Activated B cell treated with CpG ODN at 0.5 μM for 24 hours (primary cell): Measurements from ENCODE around the gene TSEN2. TPM values are rescaled to one million over a fixed set of nuclear protein-coding genes. Genes with fewer than 3 reads are reported as not detected.

ENCODE experiments used
- ATAC-seq: fragments of 200-7000 bp; cut with Tn5 transposase; one replicate; pipeline ENCODE4 v1.10.0; 2021; ENCODE audit warnings: low read depth, mild to moderate bottlenecking, moderate library complexity
- CTCF ChIA-PET: fragments of 350-600 bp; sonication (Branson Sonifier 250); formaldehyde crosslinking; loops from one replicate; lab custom pipeline; 2021; ENCODE audit warnings: antibody characterized with exemption; lab: Charles Lee
- POLR2A ChIA-PET: fragments of 350-600 bp; sonication (Branson Sonifier 250); formaldehyde crosslinking; loops from one replicate; lab custom pipeline; 2021; ENCODE audit warnings: antibody characterized with exemption; lab: Charles Lee
- DNase-seq: peaks from one replicate; pipeline ENCODE4 v3.0.0; 2022
- H3K27ac Mint-ChIP-seq: one replicate; pipeline ENCODE4 v1.8.0; 2020; ENCODE audit warnings: mixed read lengths
- H3K27me3 Mint-ChIP-seq: one replicate; pipeline ENCODE4 v1.8.0; 2021; ENCODE audit warnings: mixed read lengths
- H3K36me3 Mint-ChIP-seq: one replicate; pipeline ENCODE4 v1.8.0; 2021; ENCODE audit warnings: low read depth, mixed read lengths
- H3K4me1 Mint-ChIP-seq: one replicate; pipeline ENCODE4 v1.8.0; 2021; ENCODE audit warnings: mixed read lengths
- H3K4me3 Mint-ChIP-seq: one replicate; pipeline ENCODE4 v1.8.0; 2020; ENCODE audit warnings: mild to moderate bottlenecking, mixed read lengths
- H3K9me3 Mint-ChIP-seq: one replicate; pipeline ENCODE4 v1.8.0; 2020; ENCODE audit warnings: mixed read lengths
- intact Hi-C: fragments of 100-400 bp; cut with micrococcal nuclease; formaldehyde crosslinking; loops from one replicate; pipeline ENCODE4 v1.15.1; 2024
- total RNA-seq: library from RNA; stranded (reverse); gene quantifications from 2 replicates; pipeline ENCODE4 v1.2.3, GENCODE V29; 2022
- TF ChIP-seq, protein P1 (sequence below): fragments of 200-600 bp; IDR thresholded peaks from one replicate; pipeline ENCODE4 v1.8.0; 2022; ENCODE audit warnings: antibody characterized with exemption, mild to moderate bottlenecking

Gene TSEN2
- total RNA-seq, 1 donor from 2014 or later: 17.4 TPM

DNA sequence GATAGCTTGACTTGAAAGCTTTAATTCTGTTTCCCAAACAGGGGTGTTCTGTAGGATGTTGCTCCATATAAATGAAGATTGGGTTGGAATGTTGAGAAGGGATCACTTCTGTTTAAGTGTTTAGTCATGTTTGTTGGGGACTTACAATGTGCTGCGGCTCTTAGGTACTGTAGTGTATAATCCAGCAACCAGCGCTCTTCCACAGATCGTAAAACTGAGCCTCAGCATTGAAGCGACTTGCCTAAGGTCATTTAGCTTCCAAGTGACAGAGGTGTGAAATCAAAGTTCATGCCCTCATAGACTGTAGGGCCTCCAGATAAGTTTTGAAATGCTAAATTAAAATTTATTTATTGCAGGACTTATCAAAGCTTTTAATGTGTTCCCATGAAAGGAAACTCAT lies 74.4 kb downstream of the TSEN2 start:
- Mint-ChIP-seq H3K4me1 (peaks cover 65% of the 10 kb centered on the region), H3K36me3 (peaks cover 6% of the 10 kb centered on the region), H3K27ac (no peak overlapping the region), H3K27me3 (peaks cover 6% of the 10 kb centered on the region), H3K9me3 (no peaks in the 10 kb centered on the region), H3K4me3 (no peak overlapping the region)
- ChIA-PET CTCF (no interaction called here), POLR2A (interaction anchor here (1.2 kb wide), 1 partner anchor 10 kb away, joined by 3 read pairs; no protein-coding TSS in a partner anchor)
- DNase-seq (no peak), ATAC-seq (no peak)
- TF ChIP-seq, protein P1, sequence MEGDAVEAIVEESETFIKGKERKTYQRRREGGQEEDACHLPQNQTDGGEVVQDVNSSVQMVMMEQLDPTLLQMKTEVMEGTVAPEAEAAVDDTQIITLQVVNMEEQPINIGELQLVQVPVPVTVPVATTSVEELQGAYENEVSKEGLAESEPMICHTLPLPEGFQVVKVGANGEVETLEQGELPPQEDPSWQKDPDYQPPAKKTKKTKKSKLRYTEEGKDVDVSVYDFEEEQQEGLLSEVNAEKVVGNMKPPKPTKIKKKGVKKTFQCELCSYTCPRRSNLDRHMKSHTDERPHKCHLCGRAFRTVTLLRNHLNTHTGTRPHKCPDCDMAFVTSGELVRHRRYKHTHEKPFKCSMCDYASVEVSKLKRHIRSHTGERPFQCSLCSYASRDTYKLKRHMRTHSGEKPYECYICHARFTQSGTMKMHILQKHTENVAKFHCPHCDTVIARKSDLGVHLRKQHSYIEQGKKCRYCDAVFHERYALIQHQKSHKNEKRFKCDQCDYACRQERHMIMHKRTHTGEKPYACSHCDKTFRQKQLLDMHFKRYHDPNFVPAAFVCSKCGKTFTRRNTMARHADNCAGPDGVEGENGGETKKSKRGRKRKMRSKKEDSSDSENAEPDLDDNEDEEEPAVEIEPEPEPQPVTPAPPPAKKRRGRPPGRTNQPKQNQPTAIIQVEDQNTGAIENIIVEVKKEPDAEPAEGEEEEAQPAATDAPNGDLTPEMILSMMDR: no peak
- intact Hi-C loops: loop anchor here (5.0 kb wide), 3 partner anchors 164 to 1874 kb away; partner anchors contain the start of gene RPL32

DNA sequence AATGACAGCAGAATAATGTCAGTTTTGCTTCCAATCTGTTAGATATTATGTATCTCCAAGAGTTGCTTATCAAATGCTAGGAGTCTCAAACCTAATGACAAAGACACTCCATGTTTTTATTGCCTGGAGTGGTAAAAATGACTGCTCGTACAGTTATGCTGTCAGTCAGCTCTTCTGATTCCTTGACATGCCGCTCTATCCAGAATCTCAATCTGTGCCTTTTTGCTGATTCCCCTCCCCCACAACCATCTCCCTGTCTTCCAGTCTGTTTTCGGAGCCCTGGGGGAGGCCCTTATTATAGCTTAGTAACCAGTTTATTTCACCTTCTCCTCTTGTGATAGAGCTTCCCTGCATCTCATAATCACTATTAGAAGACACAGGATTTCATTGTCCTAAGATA lies 75.2 kb downstream of the TSEN2 start:
- H3K27me3 Mint-ChIP-seq: peaks cover 3% of the 10 kb centered on the region
- CTCF ChIA-PET: no interaction called here
- no peak overlapping the region for H3K27ac Mint-ChIP-seq
- TF ChIP-seq, protein P1: no peak
- peak overlapping the region; percentile 35 for H3K4me3 Mint-ChIP-seq
- DNase-seq: no peak
- peaks cover 9% of the 10 kb centered on the region for H3K36me3 Mint-ChIP-seq
- peaks cover 61% of the 10 kb centered on the region for H3K4me1 Mint-ChIP-seq
- POLR2A ChIA-PET: interaction anchor here (0.7 kb wide), 1 partner anchor 104 kb away, joined by 3 read pairs; no protein-coding TSS in a partner anchor
- ATAC-seq: no peak
- intact Hi-C loops: loop anchor here (5.0 kb wide), 3 partner anchors 163 to 1873 kb away; partner anchors contain the start of gene RPL32
- peaks cover 2% of the 10 kb centered on the region for H3K9me3 Mint-ChIP-seq

DNA sequence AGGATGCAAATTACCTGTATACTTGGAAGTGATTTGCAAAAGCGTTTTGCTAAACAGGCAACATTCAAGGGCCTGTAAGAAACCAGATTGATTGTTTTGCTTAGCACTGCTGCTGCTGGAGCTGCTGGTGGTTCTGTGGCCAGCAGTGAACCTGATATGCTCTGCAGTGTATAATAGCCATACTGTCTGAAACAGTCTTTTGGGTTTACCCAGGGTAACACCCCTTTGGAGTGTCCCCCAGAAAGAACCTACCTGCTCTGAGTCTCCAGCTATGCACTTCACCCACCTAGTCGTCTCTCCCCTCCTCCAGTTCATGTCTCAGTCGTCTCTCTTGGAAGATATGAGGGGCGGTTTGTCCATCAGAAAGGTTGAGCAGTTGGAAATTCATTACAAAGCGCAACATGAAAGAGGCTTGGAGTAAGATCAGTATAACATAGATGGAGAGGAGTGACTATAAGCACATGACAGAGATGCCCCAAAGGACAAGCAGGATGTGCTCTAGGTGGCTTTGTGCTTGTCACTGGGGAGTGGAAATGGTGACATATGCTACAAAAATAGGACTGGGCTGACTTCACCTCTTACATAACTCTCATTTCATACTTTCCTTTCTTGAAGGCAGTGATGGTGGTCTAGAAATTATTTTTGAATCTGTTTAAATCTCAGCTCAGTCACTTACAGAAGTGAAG lies 76.4 kb downstream of the TSEN2 start:
- Mint-ChIP-seq H3K27ac (peak overlapping the region; percentile 26), H3K4me1 (peaks cover 65% of the 10 kb centered on the region), H3K36me3 (peaks cover 16% of the 10 kb centered on the region), H3K4me3 (no peak overlapping the region), H3K9me3 (peaks cover 8% of the 10 kb centered on the region), H3K27me3 (no peaks in the 10 kb centered on the region)
- intact Hi-C loops: no loop called here
- DNase-seq: no peak
- TF ChIP-seq, protein P1: no peak
- no peak for ATAC-seq
- ChIA-PET POLR2A (interaction anchor here (0.7 to 1.0 kb wide), 3 partner anchors 16 to 104 kb away, joined by 3 to 4 read pairs (median 3); partner anchors contain the start of gene RAF1), CTCF (no interaction called here)

DNA sequence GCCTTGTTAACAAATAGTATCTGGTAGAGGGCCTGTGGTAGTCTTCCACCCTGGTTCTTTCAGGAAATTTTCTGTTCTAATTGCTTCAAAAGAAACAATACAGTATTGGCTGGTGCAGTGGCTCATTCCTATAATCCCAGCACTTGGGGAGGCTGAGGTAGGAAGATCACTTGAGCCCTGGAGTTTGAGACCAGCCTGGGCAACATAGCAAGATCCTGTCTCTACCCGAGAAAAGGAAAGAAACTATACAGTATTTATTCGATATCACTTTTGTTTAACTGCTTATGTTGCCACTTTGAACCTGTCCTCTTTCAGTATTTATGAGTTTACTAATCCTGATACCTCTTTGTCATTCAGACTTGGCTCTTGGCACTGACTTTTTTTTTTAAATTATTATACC lies 77.1 kb downstream of the TSEN2 start:
- Mint-ChIP-seq H3K9me3 (peaks cover 12% of the 10 kb centered on the region), H3K36me3 (peaks cover 20% of the 10 kb centered on the region), H3K27ac (peak overlapping the region; percentile 26), H3K27me3 (no peaks in the 10 kb centered on the region), H3K4me3 (no peak overlapping the region), H3K4me1 (peaks cover 61% of the 10 kb centered on the region)
- ChIA-PET POLR2A (no interaction called here), CTCF (no interaction called here)
- DNase-seq (no peak), ATAC-seq (no peak)
- TF ChIP-seq, protein P1: no peak
- intact Hi-C loops: no loop called here

DNA sequence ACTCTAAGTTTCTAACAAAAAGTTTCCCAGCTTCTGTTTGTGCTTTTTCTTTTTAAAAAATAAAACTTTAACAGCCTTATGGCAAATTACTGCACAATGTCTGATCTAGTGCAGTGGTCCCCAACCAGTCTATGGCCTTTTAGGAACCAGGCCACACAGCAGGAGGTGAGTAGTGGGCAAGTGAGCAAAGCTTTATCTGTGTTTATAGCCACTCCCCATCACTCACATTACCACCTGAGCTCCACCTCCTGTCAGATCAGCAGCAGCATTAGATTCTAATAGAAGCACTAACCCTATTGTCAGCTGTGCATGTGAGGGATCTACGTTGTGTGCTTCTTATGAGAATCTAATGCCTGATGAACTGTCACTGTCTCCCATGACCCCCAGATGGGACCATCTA lies 78.2 kb downstream of the TSEN2 start:
- DNase-seq (no peak), ATAC-seq (no peak)
- H3K4me3 Mint-ChIP-seq: no peak overlapping the region
- intact Hi-C loops: no loop called here
- H3K27ac Mint-ChIP-seq: no peak overlapping the region
- TF ChIP-seq, protein P1: no peak
- peaks cover 58% of the 10 kb centered on the region for H3K4me1 Mint-ChIP-seq
- CTCF ChIA-PET: no interaction called here
- H3K27me3 Mint-ChIP-seq: no peaks in the 10 kb centered on the region
- peaks cover 23% of the 10 kb centered on the region for H3K36me3 Mint-ChIP-seq
- H3K9me3 Mint-ChIP-seq: peaks cover 16% of the 10 kb centered on the region
- POLR2A ChIA-PET: no interaction called here
